Breast epithelium (tissue), 3 donors: Measurements from ENCODE around the gene CYP2A6.

ENCODE experiments used
- POLR2A ChIP-seq: fragments of 450-650 bp; IDR thresholded peaks from one replicate; pipeline ENCODE4 v1.6.1; 2016; ENCODE audit warnings: antibody characterized with exemption, mild to moderate bottlenecking, moderate library complexity
- TF ChIP-seq, protein P1 (sequence below), 3 donors: fragments of 450-650 bp; IDR thresholded peaks; one replicate each; pipeline ENCODE4 v1.5.1; 2016 to 2017; ENCODE audit warnings: antibody characterized with exemption in 3 of 3, mild to moderate bottlenecking in 3 of 3, moderate library complexity in 3 of 3

DNA sequence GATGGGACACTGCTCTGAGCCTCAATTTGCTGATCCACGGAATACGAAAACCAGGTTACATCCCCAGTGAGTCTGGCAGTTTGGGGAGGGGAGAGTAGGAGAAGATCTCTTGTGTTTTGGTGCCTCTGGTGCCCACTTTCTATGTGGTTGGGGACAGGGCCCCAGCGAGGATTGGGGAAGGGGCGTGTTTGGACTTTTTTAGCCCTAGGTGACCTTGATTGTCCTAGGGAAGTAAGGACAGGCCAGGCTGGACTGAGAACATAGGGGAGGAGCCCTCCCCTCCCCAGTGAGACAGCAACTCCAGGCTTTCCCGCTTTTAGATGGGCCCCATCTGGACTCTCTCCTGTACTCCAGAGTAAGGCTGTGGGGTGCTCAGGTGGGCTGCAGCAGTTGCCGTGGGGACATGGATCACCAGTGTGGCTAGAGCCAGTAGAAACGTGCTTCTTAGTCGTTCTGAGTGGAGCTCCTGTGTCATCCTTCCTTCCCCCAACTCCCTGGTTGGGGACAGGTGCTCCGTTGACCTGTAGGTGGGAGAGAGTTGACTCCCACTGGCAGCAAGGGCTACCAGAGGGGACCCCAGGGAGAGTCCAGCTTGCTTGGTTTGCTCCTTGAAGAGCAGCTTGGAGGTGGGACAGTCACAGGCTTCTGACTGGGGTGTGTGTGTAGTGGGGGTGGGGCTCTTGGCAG is 46.9 kb downstream of the CYP2A6 start:
- TF ChIP-seq, protein P1, sequence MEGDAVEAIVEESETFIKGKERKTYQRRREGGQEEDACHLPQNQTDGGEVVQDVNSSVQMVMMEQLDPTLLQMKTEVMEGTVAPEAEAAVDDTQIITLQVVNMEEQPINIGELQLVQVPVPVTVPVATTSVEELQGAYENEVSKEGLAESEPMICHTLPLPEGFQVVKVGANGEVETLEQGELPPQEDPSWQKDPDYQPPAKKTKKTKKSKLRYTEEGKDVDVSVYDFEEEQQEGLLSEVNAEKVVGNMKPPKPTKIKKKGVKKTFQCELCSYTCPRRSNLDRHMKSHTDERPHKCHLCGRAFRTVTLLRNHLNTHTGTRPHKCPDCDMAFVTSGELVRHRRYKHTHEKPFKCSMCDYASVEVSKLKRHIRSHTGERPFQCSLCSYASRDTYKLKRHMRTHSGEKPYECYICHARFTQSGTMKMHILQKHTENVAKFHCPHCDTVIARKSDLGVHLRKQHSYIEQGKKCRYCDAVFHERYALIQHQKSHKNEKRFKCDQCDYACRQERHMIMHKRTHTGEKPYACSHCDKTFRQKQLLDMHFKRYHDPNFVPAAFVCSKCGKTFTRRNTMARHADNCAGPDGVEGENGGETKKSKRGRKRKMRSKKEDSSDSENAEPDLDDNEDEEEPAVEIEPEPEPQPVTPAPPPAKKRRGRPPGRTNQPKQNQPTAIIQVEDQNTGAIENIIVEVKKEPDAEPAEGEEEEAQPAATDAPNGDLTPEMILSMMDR (IDR thresholded peaks at IDR 0.05) = no peak
- TF ChIP-seq POLR2A = no peak
